Gastrocnemius medialis (tissue), 4 donors: ENCODE data around the gene NKTR. TPM values are rescaled to one million over a fixed set of nuclear protein-coding genes. Genes with fewer than 3 reads are reported as not detected.

Experiments used
- ATAC-seq, 2 donors: fragments of 150-250 bp; one replicate each; pipeline ENCODE4 v1.9.1; 2016
- DNase-seq, 2 donors: peaks; one replicate each; pipeline ENCODE4 v3.0.0-alpha.2; 2019
- H3K27ac ChIP-seq, 4 donors: fragments of 200-600 bp; sonication (generic); 1 replicate in 1 of 4; 2 replicates in 3 of 4; pipeline ENCODE4 v1.5.1; 2016 to 2018; ENCODE audit warnings: mild to moderate bottlenecking in 2 of 4, moderate library complexity in 1 of 4
- H3K27me3 ChIP-seq, 3 donors: fragments of 200-600 bp; sonication (generic) in 2 of 3; 1 replicate in 1 of 3; 2 replicates in 2 of 3; pipeline versions ENCODE4 v1.5.1 to v1.6.0; 2016 to 2019; ENCODE audit warnings: mild to moderate bottlenecking in 1 of 3, moderate library complexity in 1 of 3
- H3K36me3 ChIP-seq, 2 donors: fragments of 200-600 bp; sonication (generic) in 1 of 2; one replicate each; pipeline ENCODE4 v1.5.1; 2017 to 2018
- H3K4me1 ChIP-seq, 2 donors: fragments of 200-600 bp; sonication (generic) in 1 of 2; one replicate each; pipeline ENCODE4 v1.5.1; 2016 to 2017; ENCODE audit warnings: mild to moderate bottlenecking in 2 of 2
- H3K4me3 ChIP-seq, 4 donors: fragments of 200-600 bp; sonication (generic) in 3 of 4; 1 replicate in 1 of 4; 2 replicates in 3 of 4; pipeline ENCODE4 v1.5.1; 2016 to 2019; ENCODE audit warnings: mild to moderate bottlenecking in 2 of 4
- H3K9me3 ChIP-seq, 3 donors: fragments of 200-600 bp; sonication (generic) in 2 of 3; 1 replicate in 1 of 3; 2 replicates in 2 of 3; pipeline ENCODE4 v1.5.1; 2016 to 2019
- POLR2A ChIP-seq, 2 donors: fragments of 450-650 bp; IDR thresholded peaks; one replicate each; pipeline ENCODE4 v1.6.1; 2017; ENCODE audit warnings: antibody characterized with exemption in 2 of 2, mild to moderate bottlenecking in 2 of 2, moderate library complexity in 2 of 2
- in situ Hi-C, 4 donors: fragments of 200-750 bp; cut with MboI; loops; one replicate each; pipeline versions ENCODE4 v1.15.0 to v1.8.0; 2017; ENCODE audit warnings: low sequenced_read_pairs in 4 of 4
- intact Hi-C: fragments of 100-400 bp; cut with DNase I; formaldehyde crosslinking; loops from one replicate; pipeline ENCODE4 v1.15.1; 2023; ENCODE audit warnings: low total_unique reads
- total RNA-seq, 4 donors: library from RNA; depleted of rRNA; stranded (reverse); fragments of >200 nt; gene quantifications; one replicate each; pipeline versions ENCODE4 v1.1.0 to v1.2.3, GENCODE V29; 2016
- TF ChIP-seq, protein P1 (sequence below), 5 experiments: fragments of 450-650 bp in 3 of 5; fragments of 200-600 bp in 2 of 5; sonication (generic) in 2 of 5; IDR thresholded peaks in 4 of 5; conservative IDR thresholded peaks in 1 of 5; 1 replicate in 4 of 5; 2 replicates in 1 of 5; pipeline ENCODE4 v1.5.1; 2016 to 2019; ENCODE audit warnings: antibody characterized with exemption in 5 of 5, mild to moderate bottlenecking in 3 of 5, moderate library complexity in 3 of 5

NKTR gene
- total RNA-seq, 4 donors from 2014 or later = 10.0 to 56.6 (median 13.6) TPM

DNA sequence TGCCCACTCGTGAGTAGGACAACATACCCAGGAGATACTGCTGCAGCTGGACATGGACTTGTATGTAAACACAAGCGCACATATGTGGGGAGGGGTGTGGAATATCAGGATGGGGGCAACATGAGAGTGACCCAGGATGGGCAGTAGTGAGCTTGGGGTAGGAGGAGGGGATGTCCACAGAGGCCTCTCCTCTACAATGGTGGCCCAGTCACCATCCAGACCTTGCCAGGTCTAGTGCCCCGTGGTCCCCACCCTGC lies 52.7 kb downstream of the NKTR start:
- H3K4me3 ChIP-seq = peak overlapping the region; percentile 67 to 73 (median 70)
- no peak for DNase-seq
- peaks cover 0 to 2% of the 10 kb centered on the region in 2 donors for H3K36me3 ChIP-seq
- TF ChIP-seq, protein P1, sequence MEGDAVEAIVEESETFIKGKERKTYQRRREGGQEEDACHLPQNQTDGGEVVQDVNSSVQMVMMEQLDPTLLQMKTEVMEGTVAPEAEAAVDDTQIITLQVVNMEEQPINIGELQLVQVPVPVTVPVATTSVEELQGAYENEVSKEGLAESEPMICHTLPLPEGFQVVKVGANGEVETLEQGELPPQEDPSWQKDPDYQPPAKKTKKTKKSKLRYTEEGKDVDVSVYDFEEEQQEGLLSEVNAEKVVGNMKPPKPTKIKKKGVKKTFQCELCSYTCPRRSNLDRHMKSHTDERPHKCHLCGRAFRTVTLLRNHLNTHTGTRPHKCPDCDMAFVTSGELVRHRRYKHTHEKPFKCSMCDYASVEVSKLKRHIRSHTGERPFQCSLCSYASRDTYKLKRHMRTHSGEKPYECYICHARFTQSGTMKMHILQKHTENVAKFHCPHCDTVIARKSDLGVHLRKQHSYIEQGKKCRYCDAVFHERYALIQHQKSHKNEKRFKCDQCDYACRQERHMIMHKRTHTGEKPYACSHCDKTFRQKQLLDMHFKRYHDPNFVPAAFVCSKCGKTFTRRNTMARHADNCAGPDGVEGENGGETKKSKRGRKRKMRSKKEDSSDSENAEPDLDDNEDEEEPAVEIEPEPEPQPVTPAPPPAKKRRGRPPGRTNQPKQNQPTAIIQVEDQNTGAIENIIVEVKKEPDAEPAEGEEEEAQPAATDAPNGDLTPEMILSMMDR (IDR thresholded peaks at IDR 0.05 in 4 of 5, conservative IDR thresholded peaks at IDR 0.05 in 1 of 5) = no peak
- no peak for TF ChIP-seq POLR2A (IDR thresholded peaks at IDR 0.05)
- peak overlapping the region; percentile 87 to 100 (median 92) for H3K27ac ChIP-seq
- in situ Hi-C loops (loop anchor here in 2 of 4 donors (10.0 kb wide), 1 partner anchor 92 kb away; no protein-coding TSS in a partner anchor), intact Hi-C loops (no loop called here)
- H3K9me3 ChIP-seq = no peaks in the 10 kb centered on the region
- no peak for ATAC-seq
- H3K4me1 ChIP-seq = peaks cover 40 to 46% of the 10 kb centered on the region in 2 donors
- no peaks in the 10 kb centered on the region for H3K27me3 ChIP-seq

DNA sequence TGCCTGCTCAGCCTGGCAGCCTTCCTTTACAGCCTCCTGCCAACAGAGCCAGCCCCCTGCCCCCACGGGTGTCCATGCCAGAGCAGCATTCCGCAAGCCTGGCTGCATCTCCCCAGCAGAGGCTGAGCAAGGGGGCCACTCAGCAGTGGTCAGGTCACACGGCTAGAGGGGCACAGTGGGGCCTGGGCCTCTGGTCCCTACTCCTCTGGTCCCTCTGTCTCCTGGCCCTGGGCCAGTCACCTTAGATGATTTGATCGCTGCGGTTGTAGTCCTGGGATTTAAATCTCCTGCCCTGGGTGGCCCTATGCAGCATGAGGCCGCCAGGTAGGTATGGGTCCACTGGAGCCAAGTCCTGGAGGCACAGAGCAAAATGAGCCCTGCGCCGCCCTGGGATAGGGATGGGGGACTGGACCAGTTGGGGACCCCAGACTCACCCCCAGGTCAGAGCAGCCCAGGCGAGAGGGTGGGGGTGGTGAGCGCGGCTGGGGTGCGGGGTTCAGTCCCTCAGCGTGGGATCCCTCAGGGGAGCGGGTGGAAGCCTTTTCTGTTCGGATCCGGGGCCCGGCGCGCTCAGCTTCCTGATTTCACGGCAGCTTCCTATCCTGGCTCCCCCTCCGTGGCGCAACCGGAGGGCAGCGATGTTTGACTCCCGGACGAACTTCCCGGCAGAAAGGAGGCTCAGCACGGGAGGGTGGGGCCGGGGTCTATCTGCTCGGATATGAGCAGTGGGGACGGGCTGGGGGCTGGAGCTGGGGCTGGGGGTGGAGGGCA lies 53.3 kb downstream of the NKTR start, which contains the start of gene ZBTB47:
TSS of gene ZBTB47 (plus strand) at position 138 of the 771 bp plus-strand sequence. CDS start 4,659 bp downstream, outside the sequence.
- in situ Hi-C loops (loop anchor here in 2 of 4 donors (10.0 kb wide), 1 partner anchor 91 kb away; no protein-coding TSS in a partner anchor), intact Hi-C loops (loop anchor here (1.0 to 2.0 kb wide), 5 partner anchors 32 to 91 kb away; partner anchors contain the start of genes KLHL40 and NKTR)
- peak in 1 of 2 donors; percentile 63 for DNase-seq

DNA sequence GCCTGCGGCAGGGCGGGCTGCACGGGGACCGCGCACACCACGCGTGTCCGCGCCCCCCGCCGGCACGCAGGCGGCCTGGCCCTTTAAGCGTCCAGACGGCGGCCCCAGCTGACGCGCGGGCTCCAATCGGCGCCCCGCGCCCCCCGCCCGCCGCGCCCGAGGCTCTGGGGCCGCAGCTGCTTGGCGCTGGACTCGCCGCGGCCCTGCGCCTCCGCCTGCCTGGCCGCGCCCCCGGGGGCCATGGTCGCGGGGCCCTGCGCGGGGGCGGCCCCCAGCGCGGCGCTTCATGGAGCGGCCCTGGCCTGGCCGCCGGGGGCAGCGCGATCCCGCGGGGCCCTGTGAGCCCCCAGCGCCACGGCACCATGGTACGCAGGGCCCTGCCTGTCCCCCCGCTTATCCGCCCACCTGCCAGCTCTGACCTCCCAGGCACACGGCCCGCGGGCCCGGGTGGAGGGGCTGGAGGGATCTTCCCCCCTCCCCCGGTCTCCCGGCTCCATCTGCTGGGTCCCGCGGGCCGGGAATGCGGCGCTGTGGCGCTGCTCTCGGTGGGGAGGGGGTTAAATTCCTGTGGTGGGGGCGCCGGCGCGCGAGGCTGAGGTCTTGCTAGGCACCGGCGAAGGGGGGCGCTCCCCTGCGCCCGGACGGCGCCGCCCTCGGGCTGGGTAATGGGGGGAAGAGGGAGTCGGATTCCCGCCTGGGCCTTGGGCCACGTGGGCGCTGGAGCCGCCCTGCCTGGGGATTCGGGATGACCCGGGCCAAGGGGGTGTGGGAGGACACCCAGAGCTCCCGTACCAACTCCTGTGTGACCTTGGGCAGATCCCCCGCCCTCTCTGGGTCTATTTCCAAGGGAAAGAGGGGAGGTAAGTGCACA lies 54.1 kb downstream of the NKTR start:
- peaks cover 48 to 52% of the 10 kb centered on the region in 2 donors for H3K4me1 ChIP-seq
- ATAC-seq (peak; percentile 65 to 70), DNase-seq (peak in 1 of 2 donors; percentile 81)
- in situ Hi-C loops (loop anchor here in 2 of 4 donors (10.0 kb wide), 1 partner anchor 90 kb away; no protein-coding TSS in a partner anchor), intact Hi-C loops (loop anchor here (1.0 to 2.0 kb wide), 5 partner anchors 31 to 90 kb away; partner anchors contain the start of genes KLHL40 and NKTR)
- H3K36me3 ChIP-seq = peaks cover 0 to 8% of the 10 kb centered on the region in 2 donors
- no peaks in the 10 kb centered on the region for H3K27me3 ChIP-seq
- H3K4me3 ChIP-seq = peak overlapping the region; percentile 68 to 99 (median 73)
- TF ChIP-seq, protein P1 (IDR thresholded peaks at IDR 0.05 in 4 of 5, conservative IDR thresholded peaks at IDR 0.05 in 1 of 5) = peak in 3 of 5 experiments; percentile 6 to 14 (median 13)
- TF ChIP-seq POLR2A (IDR thresholded peaks at IDR 0.05) = peak; percentile 80 to 86
- H3K9me3 ChIP-seq = no peaks in the 10 kb centered on the region
- H3K27ac ChIP-seq = peak overlapping the region; percentile 87 to 100 (median 98)

More for the DNA sequence above, 53.3 kb downstream of the NKTR start, which contains the start of gene ZBTB47:
- Histone ChIP-seq H3K9me3 (no peaks in the 10 kb centered on the region), H3K27me3 (no peaks in the 10 kb centered on the region), H3K4me3 (peak within 1 kb of the TSS; percentile 68 to 99 (median 73)), H3K27ac (peak within 1 kb of the TSS; percentile 87 to 100 (median 98)), H3K4me1 (peaks cover 44 to 46% of the 10 kb centered on the region in 2 donors), H3K36me3 (peaks cover 0 to 7% of the 10 kb centered on the region in 2 donors)
- no peak for TF ChIP-seq POLR2A (IDR thresholded peaks at IDR 0.05)
- TF ChIP-seq, protein P1 (IDR thresholded peaks at IDR 0.05 in 4 of 5, conservative IDR thresholded peaks at IDR 0.05 in 1 of 5) = no peak
- ATAC-seq = peak; percentile 17 to 25

DNA sequence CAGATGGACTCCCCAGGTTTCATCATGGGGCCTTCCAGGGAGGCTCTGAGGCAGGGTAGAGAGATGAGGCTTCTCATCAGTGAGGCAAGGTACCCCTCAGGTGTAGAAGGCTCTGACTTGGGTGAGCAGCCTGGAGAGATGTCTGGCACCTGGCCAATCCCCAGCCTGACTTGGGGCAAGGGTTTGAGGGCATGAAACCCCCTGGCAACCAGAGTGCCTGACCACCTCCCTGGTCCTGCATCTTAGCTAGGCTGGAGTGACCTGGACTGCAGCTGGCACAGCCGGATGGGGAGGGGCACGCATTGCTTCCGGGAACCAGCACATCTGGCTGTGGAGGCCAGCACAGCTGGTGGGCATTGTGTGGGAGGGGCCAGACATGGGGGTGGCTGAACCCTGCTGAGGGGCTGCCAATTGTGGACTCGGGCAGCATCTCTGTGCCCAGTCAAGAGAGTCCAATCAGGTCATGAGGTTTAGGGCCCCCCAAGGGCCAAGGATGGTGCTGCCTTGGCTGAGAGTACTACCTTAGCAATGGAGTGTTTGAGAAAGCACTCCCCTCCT lies 54.9 kb downstream of the NKTR start:
- H3K36me3 ChIP-seq = peaks cover 0 to 8% of the 10 kb centered on the region in 2 donors
- H3K4me1 ChIP-seq = peaks cover 49 to 57% of the 10 kb centered on the region in 2 donors
- in situ Hi-C loops = loop anchor here in 2 of 4 donors (10.0 kb wide), 1 partner anchor 89 kb away; no protein-coding TSS in a partner anchor

More for the DNA sequence above, 54.9 kb downstream of the NKTR start:
- DNase-seq (peak in 1 of 2 donors; percentile 59), ATAC-seq (peak in 1 of 2 donors; percentile 4)
- peak overlapping the region; percentile 68 to 99 (median 73) for H3K4me3 ChIP-seq
- no peaks in the 10 kb centered on the region for H3K27me3 ChIP-seq
- intact Hi-C loops = loop anchor here (2.0 kb wide), 4 partner anchors 45 to 89 kb away; partner anchors contain the start of gene NKTR
- TF ChIP-seq, protein P1 (IDR thresholded peaks at IDR 0.05 in 4 of 5, conservative IDR thresholded peaks at IDR 0.05 in 1 of 5) = no peak
- TF ChIP-seq POLR2A (IDR thresholded peaks at IDR 0.05) = no peak
- no peaks in the 10 kb centered on the region for H3K9me3 ChIP-seq
- H3K27ac ChIP-seq = peak overlapping the region; percentile 87 to 100 (median 98)
